Heart right ventricle (tissue), 16 donors: ENCODE data around the gene KLHL29. TPM values are rescaled to one million over a fixed set of nuclear protein-coding genes. Genes with fewer than 3 reads are reported as not detected.

Source experiments
- ATAC-seq, 8 donors: fragments of 200-7000 bp; cut with Tn5 transposase; one replicate each; pipeline ENCODE4 v1.9.1; 2020; ENCODE audit warnings: mild to moderate bottlenecking in 8 of 8, moderate library complexity in 8 of 8, moderate number of reproducible peaks in 1 of 8
- DNase-seq, 2 donors: peaks; one replicate each; pipeline ENCODE4 v3.0.0-alpha.2; 2020
- H3K27ac ChIP-seq, 10 donors: fragments of 200-600 bp; sonication (generic) in 2 of 10; one replicate each; pipeline versions ENCODE4 v1.5.0 to v1.8.0; 2020 to 2022; ENCODE audit warnings: mild to moderate bottlenecking in 3 of 10
- H3K27me3 ChIP-seq, 7 donors: fragments of 200-600 bp; one replicate each; pipeline ENCODE4 v1.8.0; 2021 to 2022; ENCODE audit warnings: mild to moderate bottlenecking in 2 of 7
- H3K36me3 ChIP-seq, 9 donors: fragments of 200-600 bp; sonication (generic) in 1 of 9; one replicate each; pipeline versions ENCODE4 v1.5.0 to v1.8.0; 2020 to 2022; ENCODE audit warnings: mild to moderate bottlenecking in 2 of 9
- H3K4me1 ChIP-seq, 9 donors: fragments of 200-600 bp; sonication (generic) in 1 of 9; one replicate each; pipeline versions ENCODE4 v1.5.0 to v1.8.0; 2020 to 2022; ENCODE audit warnings: mild to moderate bottlenecking in 4 of 9
- H3K4me3 ChIP-seq, 10 donors: fragments of 200-600 bp; sonication (generic) in 2 of 10; one replicate each; pipeline versions ENCODE4 v1.5.0 to v1.8.0; 2020 to 2022; ENCODE audit warnings: mild to moderate bottlenecking in 7 of 10, moderate library complexity in 2 of 10
- H3K9me3 ChIP-seq, 11 donors: fragments of 200-600 bp in 10 of 11; sonication (generic) in 2 of 11; one replicate each; pipeline versions ENCODE4 v1.5.0 to v1.8.0; 2013 to 2022; ENCODE audit warnings: mild to moderate bottlenecking in 2 of 11, control low read depth in 1 of 11, moderate library complexity in 1 of 11
- WGBS, 2 donors: extraction: QIAGEN DNeasy Blood & Tissue Kit; methylation state at CpG; one replicate each; pipeline ENCODE4 v1.1.7; 2013; ENCODE audit warnings: inconsistent platforms in 1 of 2; 5-methylcytosine and 5-hydroxymethylcytosine counted together
- intact Hi-C, 10 donors: fragments of 100-400 bp; cut with DNase I; formaldehyde crosslinking; loops; one replicate each; pipeline versions ENCODE4 v1.11.1 to v1.14.2; 2022
- polyA plus RNA-seq, 2 donors: library from polyadenylated mRNA; stranded (reverse); fragments of 200-250 nt; gene quantifications; one replicate each; pipeline ENCODE4 v1.2.3, GENCODE V29; 2013
- total RNA-seq, 10 donors: library from RNA; stranded (reverse); fragmentation: NEBNext Ultra II Directional in 3 of 10; extraction: Animal tissue kit (Norgen Biotek cat#: 25700) in 3 of 10; gene quantifications; one replicate each; pipeline versions ENCODE4 v1.2.1 to v1.2.4, GENCODE V29; 2021 to 2023
- TF ChIP-seq, protein P1 (sequence below), 9 donors: fragments of 200-600 bp; sonication (generic) in 2 of 9; IDR thresholded peaks; one replicate each; pipeline versions ENCODE4 v1.5.0 to v1.8.0; 2021 to 2022; ENCODE audit warnings: antibody characterized with exemption in 9 of 9, mild to moderate bottlenecking in 5 of 9, moderate library complexity in 1 of 9
- donor health status: Arrhythmogenic right ventricular cardiomyopathy.
- donor health status: ischemic (EF 13 %, LVEDD 7.1; RV severe dilation, severe dysfunction).
- donor health status: healthy with polysubstance abuse.
- donor health status: DM: no; HTN: yes; CAD: no.
- donor health status: DM: no; HTN: no; CAD: no.
- donor health status: ischemic (EF 25% LVEDD 6.9; RV normal size, moderate dysfunction).
- donor health status: ischemic (EF 25% LVEDD 5.7; RV mildly dilated, moderate dysfunction).
- donor health status: healthy.
- donor health status: DM: yes; HTN: yes; CAD: no.
- donor health status: Ischemic cardiomyopathy.
- donor health status: ischemic (EF 35%, LVEDD 5.7; RV mildly dilated, moderate dysfunction).
- donor health status: nonischemic (EF 11% LVEDD 7.7; RV severe dilation, severe dysfunction).
- donor health status: DM: yes; HTN: yes; CAD: no.
- donor health status: PGD.
- donor health status: ischemic (EF 29% LVEDD 5.4; RV normal size, mild dysfunction).
- donor health status: nonischemic (EF 23%, LVEDD 6.1; RV moderate dilation, normal function).

KLHL29 gene
- total and polyA plus RNA-seq, 12 donors: 0.71 to 1.5 (median 1.0) TPM

- H3K4me1 ChIP-seq: peaks cover 2 to 59% (median 26%) of the 10 kb centered on the region in 9 donors
- intact Hi-C loops: no loop called here
- TF ChIP-seq, protein P1, sequence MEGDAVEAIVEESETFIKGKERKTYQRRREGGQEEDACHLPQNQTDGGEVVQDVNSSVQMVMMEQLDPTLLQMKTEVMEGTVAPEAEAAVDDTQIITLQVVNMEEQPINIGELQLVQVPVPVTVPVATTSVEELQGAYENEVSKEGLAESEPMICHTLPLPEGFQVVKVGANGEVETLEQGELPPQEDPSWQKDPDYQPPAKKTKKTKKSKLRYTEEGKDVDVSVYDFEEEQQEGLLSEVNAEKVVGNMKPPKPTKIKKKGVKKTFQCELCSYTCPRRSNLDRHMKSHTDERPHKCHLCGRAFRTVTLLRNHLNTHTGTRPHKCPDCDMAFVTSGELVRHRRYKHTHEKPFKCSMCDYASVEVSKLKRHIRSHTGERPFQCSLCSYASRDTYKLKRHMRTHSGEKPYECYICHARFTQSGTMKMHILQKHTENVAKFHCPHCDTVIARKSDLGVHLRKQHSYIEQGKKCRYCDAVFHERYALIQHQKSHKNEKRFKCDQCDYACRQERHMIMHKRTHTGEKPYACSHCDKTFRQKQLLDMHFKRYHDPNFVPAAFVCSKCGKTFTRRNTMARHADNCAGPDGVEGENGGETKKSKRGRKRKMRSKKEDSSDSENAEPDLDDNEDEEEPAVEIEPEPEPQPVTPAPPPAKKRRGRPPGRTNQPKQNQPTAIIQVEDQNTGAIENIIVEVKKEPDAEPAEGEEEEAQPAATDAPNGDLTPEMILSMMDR (IDR thresholded peaks at IDR 0.05): no peak
- no peaks in the 10 kb centered on the region for H3K36me3 ChIP-seq
- H3K27me3 ChIP-seq: peaks cover 0 to 11% (median 0%) of the 10 kb centered on the region in 7 donors
- no peaks in the 10 kb centered on the region for H3K9me3 ChIP-seq
- no peak overlapping the region for H3K4me3 ChIP-seq
- 26 to 27% methylated on average over 9 of the region's 9 CpGs for WGBS, 2 donors
- peak in 6 of 8 donors; percentile 45 to 69 (median 54) for ATAC-seq
- peak overlapping the region in 1 of 10 donors; percentile 35 for H3K27ac ChIP-seq
- DNase-seq: no peak
Measured at GRCh38 chr2:23506531-23507266, 121.7 kb downstream of the KLHL29 start.

GRCh38 chr2:23507267-23508065, 122.5 kb downstream of the KLHL29 start:
- TF ChIP-seq, protein P1 (IDR thresholded peaks at IDR 0.05): no peak
- ATAC-seq (no peak), DNase-seq (no peak)
- H3K27me3 ChIP-seq: peaks cover 0 to 19% (median under 1%) of the 10 kb centered on the region in 7 donors
- H3K4me1 ChIP-seq: peaks cover 2 to 55% (median 26%) of the 10 kb centered on the region in 9 donors
- H3K9me3 ChIP-seq: no peaks in the 10 kb centered on the region
- intact Hi-C loops: no loop called here
- H3K4me3 ChIP-seq: no peak overlapping the region
- no peaks in the 10 kb centered on the region for H3K36me3 ChIP-seq
- 66 to 70% methylated on average over 15 of the region's 15 CpGs for WGBS, 2 donors
- H3K27ac ChIP-seq: no peak overlapping the region

DNA sequence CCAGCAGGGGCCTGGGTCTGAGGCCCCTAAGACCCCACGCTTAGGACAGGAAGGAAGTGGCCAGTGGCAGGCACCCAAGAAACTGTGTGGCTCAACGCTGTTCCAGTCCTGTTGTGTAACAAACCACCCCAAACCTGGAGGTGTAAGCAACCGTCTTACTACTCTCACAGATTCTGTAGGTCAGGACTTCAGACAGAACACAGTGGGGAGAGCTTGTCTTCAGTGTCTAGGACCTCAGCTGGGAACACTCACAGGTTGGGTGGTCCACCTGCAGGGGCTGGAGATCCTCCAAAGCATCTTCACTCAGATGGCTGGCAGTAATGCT, 123.0 kb downstream of the KLHL29 start:
- intact Hi-C loops: no loop called here
- H3K4me3 ChIP-seq: no peak overlapping the region
- peaks cover 0 to 51% (median 26%) of the 10 kb centered on the region in 9 donors for H3K4me1 ChIP-seq
- no peaks in the 10 kb centered on the region for H3K9me3 ChIP-seq
- TF ChIP-seq, protein P1 (IDR thresholded peaks at IDR 0.05): no peak
- ATAC-seq: no peak
- H3K27me3 ChIP-seq: peaks cover 0 to 23% (median 5%) of the 10 kb centered on the region in 7 donors
- WGBS, 2 donors: 44 to 74% methylated on average over 3 of the region's 3 CpGs
- DNase-seq: no peak
- no peaks in the 10 kb centered on the region for H3K36me3 ChIP-seq
- no peak overlapping the region for H3K27ac ChIP-seq

GRCh38 chr2:23509103-23509502, 124.1 kb downstream of the KLHL29 start:
- no peak overlapping the region for H3K27ac ChIP-seq
- H3K9me3 ChIP-seq: no peaks in the 10 kb centered on the region
- no peaks in the 10 kb centered on the region for H3K36me3 ChIP-seq
- H3K4me1 ChIP-seq: peaks cover 0 to 49% (median 22%) of the 10 kb centered on the region in 9 donors
- ATAC-seq (no peak), DNase-seq (no peak)
- peaks cover 0 to 28% (median 5%) of the 10 kb centered on the region in 7 donors for H3K27me3 ChIP-seq
- intact Hi-C loops: no loop called here
- no peak overlapping the region for H3K4me3 ChIP-seq
- TF ChIP-seq, protein P1 (IDR thresholded peaks at IDR 0.05): no peak
- WGBS, 2 donors: 92 to 93% methylated on average over 6 of the region's 6 CpGs
